Calu3 (cell line): ENCODE results near the gene ADAM17. TPM values are rescaled to one million over a fixed set of nuclear protein-coding genes. Genes with fewer than 3 reads are reported as not detected.

Source experiments
- BruUV-seq: library from RNA; stranded (reverse); fragments of 400-500 nt; replicated peaks from 2 replicates; lab custom pipeline; 2021; lab: Mats Ljungman, UMichigan
- CTCF ChIA-PET: fragments of 300-600 bp; sonication (Branson Sonifier 250); formaldehyde crosslinking; loops from one replicate; lab custom pipeline; 2022; ENCODE audit warnings: antibody characterized with exemption; lab: Charles Lee
- DNase-seq: peaks from one replicate; pipeline ENCODE4 v3.0.0; 2022
- H3K27ac Mint-ChIP-seq: one replicate; pipeline ENCODE4 v1.8.0; 2022; ENCODE audit warnings: mixed read lengths; ENCODE audit not compliant: unreplicated experiment
- H3K27me3 Mint-ChIP-seq: one replicate; pipeline ENCODE4 v1.8.0; 2022; ENCODE audit warnings: mixed read lengths; ENCODE audit not compliant: unreplicated experiment
- H3K36me3 Mint-ChIP-seq: one replicate; pipeline ENCODE4 v1.8.0; 2022; ENCODE audit warnings: mild to moderate bottlenecking, moderate library complexity, mixed read lengths; ENCODE audit not compliant: insufficient read depth, unreplicated experiment
- H3K4me1 Mint-ChIP-seq: one replicate; pipeline ENCODE4 v1.8.0; 2022; ENCODE audit warnings: mild to moderate bottlenecking, low read depth, mixed read lengths; ENCODE audit not compliant: unreplicated experiment
- H3K4me3 Mint-ChIP-seq: one replicate; pipeline ENCODE4 v1.8.0; 2022; ENCODE audit warnings: mild to moderate bottlenecking, low read depth, moderate library complexity, mixed read lengths; ENCODE audit not compliant: unreplicated experiment
- H3K9me3 Mint-ChIP-seq: one replicate; pipeline ENCODE4 v1.8.0; 2022; ENCODE audit warnings: low read depth, mixed read lengths; ENCODE audit not compliant: unreplicated experiment
- CTCF ChIP-seq: fragments of 200-600 bp; IDR thresholded peaks from one replicate; pipeline ENCODE4 v1.8.0; 2022; ENCODE audit warnings: antibody characterized with exemption; ENCODE audit not compliant: unreplicated experiment
- intact Hi-C: fragments of 100-400 bp; cut with micrococcal nuclease; formaldehyde crosslinking; loops from one replicate; pipeline ENCODE4 v1.10.0; 2022; ENCODE audit not compliant: unreplicated experiment
- total RNA-seq: library from RNA; stranded (reverse); gene quantifications from 2 replicates; pipeline ENCODE4 v1.2.3, GENCODE V29; 2022

ADAM17 gene
- total RNA-seq, 1 experiment from 2014 or later: 54.2 TPM

- H3K4me1 Mint-ChIP-seq: no peaks in the 10 kb centered on the region
- CTCF ChIA-PET: interaction anchor here (0.6 kb wide), 1 partner anchor 305 kb away, joined by 3 read pairs; no protein-coding TSS in a partner anchor
- H3K36me3 Mint-ChIP-seq: peaks cover 60% of the 10 kb centered on the region
- no peak for DNase-seq
- H3K4me3 Mint-ChIP-seq: no peak overlapping the region
- intact Hi-C loops: no loop called here
- no peak for TF ChIP-seq CTCF
- no peaks in the 10 kb centered on the region for H3K27me3 Mint-ChIP-seq
- no peak overlapping the region for H3K27ac Mint-ChIP-seq
- no TSS peak for BruUV-seq
- peaks cover 3% of the 10 kb centered on the region for H3K9me3 Mint-ChIP-seq
Measured at GRCh38 chr2:9477914-9478313, 77.7 kb downstream of the ADAM17 start.

- Mint-ChIP-seq H3K36me3 (peaks cover 57% of the 10 kb centered on the region), H3K27ac (peak within 1 kb of the TSS; percentile 37), H3K27me3 (no peaks in the 10 kb centered on the region), H3K4me1 (no peaks in the 10 kb centered on the region), H3K4me3 (peak within 1 kb of the TSS; percentile 68), H3K9me3 (peaks cover 3% of the 10 kb centered on the region)
- BruUV-seq: no TSS peak
- CTCF ChIA-PET: interaction anchor here (0.6 to 1.1 kb wide), 4 partner anchors 31 to 107 kb away, joined by 3 to 6 read pairs (median 3); partner anchors contain the start of gene ADAM17
- no peak for TF ChIP-seq CTCF
- DNase-seq: peak; percentile 53
- intact Hi-C loops: no loop called here
Measured at GRCh38 chr2:9474361-9475057, 81.1 kb downstream of the ADAM17 start, which contains the start of gene IAH1. TSS of gene IAH1 (plus strand) at chr2:9474551. CDS start at chr2:9474567, 16 bp downstream.

GRCh38 chr2:9473985-9474360 is 81.7 kb downstream of the ADAM17 start:
- H3K4me1 Mint-ChIP-seq: no peaks in the 10 kb centered on the region
- intact Hi-C loops: no loop called here
- no peak for TF ChIP-seq CTCF
- H3K36me3 Mint-ChIP-seq: peaks cover 52% of the 10 kb centered on the region
- DNase-seq: peak; percentile 6
- no peaks in the 10 kb centered on the region for H3K27me3 Mint-ChIP-seq
- no TSS peak for BruUV-seq
- no peak overlapping the region for H3K27ac Mint-ChIP-seq
- CTCF ChIA-PET: interaction anchor here (0.6 to 1.0 kb wide), 3 partner anchors 82 to 422 kb away, joined by 3 to 4 read pairs (median 3); partner anchors contain the start of gene ADAM17
- peaks cover 3% of the 10 kb centered on the region for H3K9me3 Mint-ChIP-seq
- peak overlapping the region; percentile 68 for H3K4me3 Mint-ChIP-seq

GRCh38 chr2:9473308-9473984 is 82.2 kb downstream of the ADAM17 start:
- peak overlapping the region; percentile 37 for H3K27ac Mint-ChIP-seq
- CTCF ChIA-PET: interaction anchor here (0.6 to 1.0 kb wide), 2 partner anchors 83 to 422 kb away, joined by 3 to 4 read pairs; partner anchors contain the start of gene ADAM17

More at GRCh38 chr2:9473308-9473984, 82.2 kb downstream of the ADAM17 start:
- no peaks in the 10 kb centered on the region for H3K4me1 Mint-ChIP-seq
- no peaks in the 10 kb centered on the region for H3K27me3 Mint-ChIP-seq
- intact Hi-C loops: no loop called here
- H3K36me3 Mint-ChIP-seq: peaks cover 47% of the 10 kb centered on the region
- peak; percentile 35 for TF ChIP-seq CTCF
- DNase-seq: peak; percentile 60
- H3K9me3 Mint-ChIP-seq: peaks cover 3% of the 10 kb centered on the region
- no TSS peak for BruUV-seq
- H3K4me3 Mint-ChIP-seq: peak overlapping the region; percentile 68
